H9 (cell line): Measurements from ENCODE around the gene MKNK2. TPM values are rescaled to one million over a fixed set of nuclear protein-coding genes. Genes with fewer than 3 reads are reported as not detected.

Source experiments
- DNase-seq: peaks from one replicate; pipeline ENCODE4 v3.0.0-alpha.2; 2017
- H2AFZ ChIP-seq: one replicate; pipeline ENCODE4 v1.6.1; 2013; ENCODE audit warnings: mild to moderate bottlenecking, low read length, control low read depth, moderate library complexity
- H2AK5ac ChIP-seq: 2 replicates; pipeline ENCODE4 v1.6.1; 2013; ENCODE audit warnings: low read length, control low read depth, mixed read lengths; ENCODE audit not compliant: insufficient read length
- H2BK120ac ChIP-seq: one replicate; pipeline ENCODE4 v1.6.1; 2013; ENCODE audit warnings: low read depth, mild to moderate bottlenecking, low read length, control low read depth, inconsistent platforms; ENCODE audit not compliant: poor library complexity, severe bottlenecking
- H2BK12ac ChIP-seq: 2 replicates; pipeline ENCODE4 v1.6.1; 2013; ENCODE audit warnings: low read length, control low read depth, mixed read lengths, low read depth; ENCODE audit not compliant: insufficient read length
- H2BK15ac ChIP-seq: 2 replicates; pipeline ENCODE4 v1.6.1; 2013; ENCODE audit warnings: low read depth, low read length, control low read depth
- H2BK20ac ChIP-seq: one replicate; pipeline ENCODE4 v1.6.1; 2013; ENCODE audit warnings: low read depth, mild to moderate bottlenecking, low read length, control low read depth, inconsistent platforms; ENCODE audit not compliant: poor library complexity, severe bottlenecking
- H2BK5ac ChIP-seq: 2 replicates; pipeline ENCODE4 v1.6.1; 2013; ENCODE audit warnings: low read length, control low read depth, mixed read lengths; ENCODE audit not compliant: insufficient read length
- H3K14ac ChIP-seq: 2 replicates; pipeline ENCODE4 v1.6.1; 2013; ENCODE audit warnings: low read length, control low read depth; ENCODE audit not compliant: insufficient read depth
- H3K18ac ChIP-seq: 2 replicates; pipeline ENCODE4 v1.6.1; 2013; ENCODE audit warnings: low read depth, mild to moderate bottlenecking, mixed read lengths, low read length, control low read depth; ENCODE audit not compliant: insufficient read length
- H3K23ac ChIP-seq: 2 replicates; pipeline ENCODE4 v1.6.1; 2013; ENCODE audit warnings: low read length, control low read depth, mixed read lengths, low read depth; ENCODE audit not compliant: insufficient read length
- H3K23me2 ChIP-seq: 2 replicates; pipeline ENCODE4 v1.6.1; 2013; ENCODE audit warnings: low read depth, mild to moderate bottlenecking, mixed read lengths, low read length, control low read depth; ENCODE audit not compliant: insufficient read length, poor library complexity, severe bottlenecking
- H3K27ac ChIP-seq: 2 replicates; pipeline ENCODE4 v1.5.1; 2013; ENCODE audit warnings: low read length, control low read depth, mixed read lengths, low read depth; ENCODE audit not compliant: insufficient read length
- H3K27me3 ChIP-seq: 2 replicates; pipeline ENCODE4 v1.6.1; 2013; ENCODE audit warnings: low read length, control low read depth, inconsistent platforms; ENCODE audit not compliant: insufficient read depth
- H3K4ac ChIP-seq: 2 replicates; pipeline ENCODE4 v1.6.1; 2013; ENCODE audit warnings: low read depth, mild to moderate bottlenecking, control low read depth, inconsistent platforms, low read length, moderate library complexity
- H3K4me1 ChIP-seq: 2 replicates; pipeline ENCODE4 v1.6.1; 2013; ENCODE audit warnings: low read length, control low read depth, inconsistent platforms; ENCODE audit not compliant: insufficient read depth
- H3K4me2 ChIP-seq: 2 replicates; pipeline ENCODE4 v1.6.1; 2013; ENCODE audit warnings: low read length, control low read depth, mixed read lengths; ENCODE audit not compliant: insufficient read length, insufficient read depth
- H3K56ac ChIP-seq: 2 replicates; pipeline ENCODE4 v1.6.1; 2013; ENCODE audit warnings: low read depth, mild to moderate bottlenecking, mixed read lengths, low read length, control low read depth; ENCODE audit not compliant: insufficient read length
- H3K79me1 ChIP-seq: 2 replicates; pipeline ENCODE4 v1.6.1; 2013; ENCODE audit warnings: low read depth, mild to moderate bottlenecking, moderate library complexity, low read length, control low read depth, inconsistent platforms; ENCODE audit not compliant: insufficient read depth, poor library complexity, severe bottlenecking
- H3K79me2 ChIP-seq: 2 replicates; pipeline ENCODE4 v1.6.1; 2013; ENCODE audit warnings: low read length, control low read depth, inconsistent platforms; ENCODE audit not compliant: insufficient read depth
- H3K9ac ChIP-seq: 2 replicates; pipeline ENCODE4 v1.6.1; 2013; ENCODE audit warnings: low read length, control low read depth, mixed read lengths; ENCODE audit not compliant: insufficient read length; ENCODE audit errors: extremely low read depth
- H3K9me3 ChIP-seq: one replicate; pipeline ENCODE4 v1.6.1; 2013; ENCODE audit warnings: low read depth, low read length, inconsistent platforms; ENCODE audit not compliant: control insufficient read depth
- H3T11ph ChIP-seq: one replicate; pipeline ENCODE4 v1.6.1; 2013; ENCODE audit warnings: mild to moderate bottlenecking, low read length, control low read depth, inconsistent platforms
- H4K20me1 ChIP-seq: one replicate; pipeline ENCODE4 v1.6.1; 2013; ENCODE audit not compliant: control insufficient read depth, insufficient read length, insufficient read depth
- H4K5ac ChIP-seq: 2 replicates; pipeline ENCODE4 v1.6.1; 2013; ENCODE audit warnings: low read depth, mild to moderate bottlenecking, mixed read lengths, low read length, control low read depth; ENCODE audit not compliant: insufficient read length
- H4K8ac ChIP-seq: replicated peaks from 2 replicates; pipeline ENCODE4 v1.6.1; 2013; ENCODE audit warnings: low read length, control low read depth, mixed read lengths, low read depth; ENCODE audit not compliant: insufficient read length
- H4K91ac ChIP-seq: 2 replicates; pipeline ENCODE4 v1.6.1; 2013; ENCODE audit warnings: low read depth, mild to moderate bottlenecking, moderate library complexity, mixed read lengths, low read length, control low read depth; ENCODE audit not compliant: insufficient read length
- H3K27ac Mint-ChIP-seq, 3 experiments: 2 replicates in 2 of 3; 3 replicates in 1 of 3; pipeline ENCODE4 v1.8.0; 2020 to 2021; ENCODE audit warnings: mixed read lengths in 3 of 3, mild to moderate bottlenecking in 1 of 3, moderate library complexity in 1 of 3
- H3K27me3 Mint-ChIP-seq: 2 replicates; pipeline ENCODE4 v1.8.0; 2021; ENCODE audit warnings: low read depth, mild to moderate bottlenecking, moderate library complexity, mixed read lengths
- H3K36me3 Mint-ChIP-seq, 3 experiments: 2 replicates in 2 of 3; 3 replicates in 1 of 3; pipeline ENCODE4 v1.8.0; 2020 to 2021; ENCODE audit warnings: low read depth in 3 of 3, mixed read lengths in 3 of 3; ENCODE audit not compliant: insufficient read depth in 1 of 3
- H3K4me1 Mint-ChIP-seq, 2 experiments: 2 replicates each; pipeline ENCODE4 v1.8.0; 2020; ENCODE audit warnings: mixed read lengths in 2 of 2
- H3K4me3 Mint-ChIP-seq, 2 experiments: 2 replicates in 1 of 2; 3 replicates in 1 of 2; pipeline ENCODE4 v1.8.0; 2020 to 2021; ENCODE audit warnings: mild to moderate bottlenecking in 2 of 2, mixed read lengths in 2 of 2, moderate library complexity in 1 of 2
- H3K9me3 Mint-ChIP-seq, 2 experiments: 2 replicates in 1 of 2; 3 replicates in 1 of 2; pipeline ENCODE4 v1.8.0; 2020; ENCODE audit warnings: mild to moderate bottlenecking in 2 of 2, mixed read lengths in 2 of 2, moderate library complexity in 1 of 2
- WGBS: extraction: QIAGEN DNeasy Blood & Tissue Kit; methylation state at CpG from one replicate; pipeline ENCODE4 v1.1.7; 2013; ENCODE audit warnings: missing lambda C conversion rate, low lambda C conversion rate, mixed read lengths; ENCODE audit not compliant: insufficient read length; ENCODE audit errors: extremely low coverage; 5-methylcytosine and 5-hydroxymethylcytosine counted together
- total RNA-seq: library from RNA; stranded (reverse); gene quantifications from 2 replicates; pipeline ENCODE4 v1.2.1, GENCODE V29; 2021
- TF ChIP-seq, protein P1 (sequence below): fragments of 200-600 bp; sonication (generic); conservative IDR thresholded peaks from 3 replicates; pipeline ENCODE4 v1.8.0; 2021; ENCODE audit warnings: antibody characterized with exemption, mild to moderate bottlenecking

MKNK2 gene
- total RNA-seq, 1 experiment from 2014 or later, result 153 TPM

DNA sequence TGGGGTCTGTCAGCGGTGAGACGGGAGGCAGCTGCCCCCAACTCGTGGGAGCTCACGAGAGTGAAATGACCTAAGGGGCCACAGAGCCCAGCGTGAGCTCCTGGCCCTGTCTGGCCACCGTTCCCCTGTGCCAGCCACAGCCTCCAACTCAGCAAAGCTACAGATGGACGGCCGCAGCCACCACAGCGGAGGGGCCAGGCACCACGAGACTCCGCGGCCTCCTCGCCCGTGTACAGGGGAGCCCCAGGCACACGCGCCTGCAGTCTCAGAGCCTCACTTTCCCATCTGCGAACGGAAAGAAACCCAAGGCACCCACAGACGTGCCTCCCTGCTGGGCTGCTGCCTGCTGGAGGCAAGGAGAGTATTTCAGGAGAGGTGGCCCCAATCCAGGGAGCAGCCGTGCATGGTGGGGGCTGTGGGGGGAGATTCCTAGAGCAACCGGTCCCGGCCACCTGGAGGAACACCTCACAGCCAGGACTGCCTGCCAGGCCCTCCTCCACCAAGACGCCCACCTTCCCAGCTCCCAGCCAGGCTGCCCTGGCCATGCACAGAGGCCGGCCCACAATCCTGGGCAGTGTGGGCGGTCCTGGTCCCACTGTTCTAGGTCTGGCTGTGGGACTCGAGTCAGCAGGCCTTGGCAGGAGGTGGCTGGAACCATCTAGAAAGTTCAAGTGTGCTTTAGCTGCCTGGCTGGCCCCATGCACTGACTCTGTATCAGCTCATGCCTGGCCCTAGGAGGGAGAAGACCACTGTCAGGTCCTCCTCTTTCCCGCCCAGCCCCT, 1.9 kb downstream of the MKNK2 start:
- Histone ChIP-seq H3K23ac (no peak overlapping the region), H4K5ac (no peak overlapping the region), H2BK15ac (no peak overlapping the region), H3T11ph (no peak overlapping the region), H2BK5ac (no peak overlapping the region), H4K91ac (no peak overlapping the region), H4K20me1 (peaks cover 2% of the 10 kb centered on the region), H3K4me2 (peak overlapping the region; percentile 65), H3K4ac (no peak overlapping the region), H3K56ac (no peak overlapping the region), H3K18ac (no peak overlapping the region), H2AK5ac (no peak overlapping the region), H2BK20ac (no peak overlapping the region), H3K14ac (no peak overlapping the region), H3K23me2 (peaks cover 9% of the 10 kb centered on the region), H4K8ac (no peak overlapping the region), H2BK120ac (no peak overlapping the region), H3K4me1 (no peaks in the 10 kb centered on the region), H3K79me2 (peaks cover 11% of the 10 kb centered on the region; the same call in 1 of the 2 replicates), H2BK12ac (no peak overlapping the region), H3K27me3 (no peaks in the 10 kb centered on the region), H3K79me1 (peaks cover 3% of the 10 kb centered on the region), H3K27ac (no peak overlapping the region), H3K9me3 (no peaks in the 10 kb centered on the region), H2AFZ (no peak overlapping the region), H3K9ac (no peak overlapping the region)
- no peaks in the 10 kb centered on the region for H3K27me3 Mint-ChIP-seq
- H3K4me3 Mint-ChIP-seq, result peak overlapping the region; percentile 72 to 86; a peak in 4 of 5 replicates
- H3K27ac Mint-ChIP-seq, result no peak overlapping the region
- WGBS, result no CpG with 5 or more reads among the region's 27 CpGs
- TF ChIP-seq, protein P1, sequence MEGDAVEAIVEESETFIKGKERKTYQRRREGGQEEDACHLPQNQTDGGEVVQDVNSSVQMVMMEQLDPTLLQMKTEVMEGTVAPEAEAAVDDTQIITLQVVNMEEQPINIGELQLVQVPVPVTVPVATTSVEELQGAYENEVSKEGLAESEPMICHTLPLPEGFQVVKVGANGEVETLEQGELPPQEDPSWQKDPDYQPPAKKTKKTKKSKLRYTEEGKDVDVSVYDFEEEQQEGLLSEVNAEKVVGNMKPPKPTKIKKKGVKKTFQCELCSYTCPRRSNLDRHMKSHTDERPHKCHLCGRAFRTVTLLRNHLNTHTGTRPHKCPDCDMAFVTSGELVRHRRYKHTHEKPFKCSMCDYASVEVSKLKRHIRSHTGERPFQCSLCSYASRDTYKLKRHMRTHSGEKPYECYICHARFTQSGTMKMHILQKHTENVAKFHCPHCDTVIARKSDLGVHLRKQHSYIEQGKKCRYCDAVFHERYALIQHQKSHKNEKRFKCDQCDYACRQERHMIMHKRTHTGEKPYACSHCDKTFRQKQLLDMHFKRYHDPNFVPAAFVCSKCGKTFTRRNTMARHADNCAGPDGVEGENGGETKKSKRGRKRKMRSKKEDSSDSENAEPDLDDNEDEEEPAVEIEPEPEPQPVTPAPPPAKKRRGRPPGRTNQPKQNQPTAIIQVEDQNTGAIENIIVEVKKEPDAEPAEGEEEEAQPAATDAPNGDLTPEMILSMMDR, result no peak
- H3K36me3 Mint-ChIP-seq, result peaks cover 0 to 4% (median 4%) of the 10 kb centered on the region in 3 experiments; a peak in 2 of 7 replicates
- H3K4me1 Mint-ChIP-seq, result peaks cover 4 to 5% of the 10 kb centered on the region in 2 experiments; a peak in 3 of 4 replicates
- H3K9me3 Mint-ChIP-seq, result no peaks in the 10 kb centered on the region
- DNase-seq, result peak; percentile 26
